ENCODE data around the gene BIRC5. TPM values are rescaled to one million over a fixed set of nuclear protein-coding genes. Genes with fewer than 3 reads are reported as not detected.
A peak's percentile ranks its signal among the peaks of the same experiment; 100 is the strongest.

The BIRC5 gene
- total RNA-seq, 4 donors from 2014 or later = under 0.01 to 2.0 (median 0.13) TPM; not detected in 1

DNA sequence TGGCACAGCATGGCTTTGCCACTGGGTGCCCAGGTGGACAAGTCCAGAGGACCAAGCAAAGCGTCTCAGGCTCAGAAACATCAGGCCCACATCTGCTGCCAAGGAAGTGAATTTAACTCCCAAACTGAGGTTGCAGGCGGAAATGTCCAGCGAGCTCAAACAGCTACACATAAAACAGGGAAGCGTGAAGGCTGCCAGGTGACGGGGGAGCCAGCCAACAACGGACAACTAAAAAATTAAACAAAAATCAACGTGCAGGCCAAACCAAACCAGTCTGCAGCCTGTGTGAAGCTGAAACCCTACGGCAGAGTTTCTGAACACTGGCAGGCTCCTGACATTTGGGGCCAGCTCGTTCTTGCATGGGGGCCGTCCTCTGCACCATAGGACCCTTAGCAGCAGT lies 29.7 kb upstream of the BIRC5 start:
- 39% methylated on average over 10 of the region's 10 CpGs for WGBS
- Histone ChIP-seq H3K36me3 (no peaks in the 10 kb centered on the region), H3K27me3 (no peaks in the 10 kb centered on the region), H3K9me3 (no peaks in the 10 kb centered on the region), H3K4me1 (peaks cover 35 to 94% (median 90%) of the 10 kb centered on the region in 4 donors), H3K4me3 (peak overlapping the region in 2 of 4 donors; percentile 25 to 61), H3K27ac (replicated peaks in 1 of 4) (peak overlapping the region; percentile 72 to 86 (median 83))
- intact Hi-C loops (cut with DNase I) = no loop called here
- TF ChIP-seq POLR2A (IDR thresholded peaks at IDR 0.05; ENCODE audit: low read depth) (no peak), POLR2AphosphoS5 (IDR thresholded peaks at IDR 0.05) (peak in 1 of 2 donors; percentile 28)
- DNase-seq (ENCODE audit: extremely low spot score) = no peak

DNA sequence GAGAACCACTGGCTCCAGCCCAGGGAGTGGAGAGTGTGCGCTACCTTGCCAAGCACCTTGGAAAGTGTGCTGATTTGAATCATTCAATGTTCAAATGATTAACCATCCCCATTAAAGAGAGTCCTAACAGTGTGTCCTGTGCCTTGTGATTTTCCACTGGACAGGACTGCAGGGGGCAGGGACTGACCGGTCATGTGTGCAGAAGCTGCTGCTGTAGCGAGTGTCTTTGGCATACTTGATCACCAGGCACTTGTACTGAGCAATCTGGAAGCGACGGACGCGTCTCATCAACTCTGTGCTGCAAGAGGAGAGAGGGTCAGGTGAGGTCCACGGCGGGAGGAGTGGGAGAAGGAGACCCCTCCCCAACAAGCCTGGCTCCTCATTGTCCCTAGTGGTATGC lies 29.2 kb upstream of the BIRC5 start:
- TF ChIP-seq POLR2AphosphoS5 (IDR thresholded peaks at IDR 0.05) (peak; percentile 65 to 83), POLR2A (IDR thresholded peaks at IDR 0.05; ENCODE audit: low read depth) (no peak)
- no peaks in the 10 kb centered on the region for H3K36me3 ChIP-seq
- peak overlapping the region; percentile 24 to 61 (median 36) for H3K4me3 ChIP-seq
- 33% methylated on average over 3 of the region's 9 CpGs for WGBS
- H3K9me3 ChIP-seq = no peaks in the 10 kb centered on the region
- DNase-seq (ENCODE audit: extremely low spot score) = no peak
- intact Hi-C loops (cut with DNase I) = no loop called here
- no peaks in the 10 kb centered on the region for H3K27me3 ChIP-seq
- peak overlapping the region; percentile 72 to 86 (median 83) for H3K27ac ChIP-seq (replicated peaks in 1 of 4)
- H3K4me1 ChIP-seq = peaks cover 33 to 89% (median 85%) of the 10 kb centered on the region in 4 donors

DNA sequence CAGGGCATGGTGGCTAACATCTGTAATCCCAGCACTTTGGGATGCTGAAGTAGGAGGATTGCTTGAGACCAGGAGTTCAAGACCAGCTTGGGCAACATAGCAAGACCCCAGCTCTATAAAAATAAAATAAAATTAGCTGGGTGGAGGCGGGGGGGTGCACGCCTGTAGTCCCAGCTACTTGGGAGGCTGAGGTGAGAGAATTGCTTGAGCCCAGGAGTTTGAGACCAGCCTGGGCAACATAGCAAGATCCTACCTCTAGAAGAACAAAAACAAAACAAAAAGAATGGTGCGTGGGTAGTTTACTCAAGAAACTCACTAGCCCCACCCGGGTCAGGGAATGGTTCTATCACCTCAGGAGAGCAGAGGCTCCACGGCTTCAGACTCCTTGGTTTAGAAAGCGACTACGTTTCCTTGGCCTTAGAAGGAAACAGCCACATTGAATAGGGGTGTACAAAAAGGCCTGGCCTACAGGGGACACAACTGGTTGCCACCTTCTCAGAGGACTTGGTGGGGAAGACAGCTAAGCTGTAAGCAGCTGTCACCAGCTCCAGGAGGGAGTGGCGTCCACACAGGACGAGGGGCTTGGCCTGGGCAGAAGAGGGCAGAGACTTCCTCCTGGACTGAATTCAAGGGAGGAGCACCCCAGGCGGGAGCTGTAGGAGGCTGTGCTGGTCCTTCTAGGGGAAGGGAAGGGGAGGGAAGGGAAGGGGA lies 27.9 kb upstream of the BIRC5 start:
- H3K4me1 ChIP-seq = peaks cover 28 to 76% (median 73%) of the 10 kb centered on the region in 4 donors
- H3K27ac ChIP-seq (replicated peaks in 1 of 4) = peak overlapping the region; percentile 72 to 86 (median 83)
- no peak for DNase-seq (ENCODE audit: extremely low spot score)
- no peaks in the 10 kb centered on the region for H3K9me3 ChIP-seq
- peaks cover 0 to 9% (median 8%) of the 10 kb centered on the region in 4 donors for H3K36me3 ChIP-seq
- no peak for TF ChIP-seq POLR2A (IDR thresholded peaks at IDR 0.05; ENCODE audit: low read depth)
- no peak for TF ChIP-seq POLR2AphosphoS5 (IDR thresholded peaks at IDR 0.05)
- TF ChIP-seq EP300 (IDR thresholded peaks at IDR 0.05) = no peak
- TF ChIP-seq, protein P1, sequence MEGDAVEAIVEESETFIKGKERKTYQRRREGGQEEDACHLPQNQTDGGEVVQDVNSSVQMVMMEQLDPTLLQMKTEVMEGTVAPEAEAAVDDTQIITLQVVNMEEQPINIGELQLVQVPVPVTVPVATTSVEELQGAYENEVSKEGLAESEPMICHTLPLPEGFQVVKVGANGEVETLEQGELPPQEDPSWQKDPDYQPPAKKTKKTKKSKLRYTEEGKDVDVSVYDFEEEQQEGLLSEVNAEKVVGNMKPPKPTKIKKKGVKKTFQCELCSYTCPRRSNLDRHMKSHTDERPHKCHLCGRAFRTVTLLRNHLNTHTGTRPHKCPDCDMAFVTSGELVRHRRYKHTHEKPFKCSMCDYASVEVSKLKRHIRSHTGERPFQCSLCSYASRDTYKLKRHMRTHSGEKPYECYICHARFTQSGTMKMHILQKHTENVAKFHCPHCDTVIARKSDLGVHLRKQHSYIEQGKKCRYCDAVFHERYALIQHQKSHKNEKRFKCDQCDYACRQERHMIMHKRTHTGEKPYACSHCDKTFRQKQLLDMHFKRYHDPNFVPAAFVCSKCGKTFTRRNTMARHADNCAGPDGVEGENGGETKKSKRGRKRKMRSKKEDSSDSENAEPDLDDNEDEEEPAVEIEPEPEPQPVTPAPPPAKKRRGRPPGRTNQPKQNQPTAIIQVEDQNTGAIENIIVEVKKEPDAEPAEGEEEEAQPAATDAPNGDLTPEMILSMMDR (IDR thresholded peaks at IDR 0.05) = no peak
- 44% methylated on average over 10 of the region's 10 CpGs for WGBS
- no peaks in the 10 kb centered on the region for H3K27me3 ChIP-seq
- peak overlapping the region; percentile 46 to 67 (median 58) for H3K4me3 ChIP-seq
- intact Hi-C loops (cut with DNase I) = no loop called here

DNA sequence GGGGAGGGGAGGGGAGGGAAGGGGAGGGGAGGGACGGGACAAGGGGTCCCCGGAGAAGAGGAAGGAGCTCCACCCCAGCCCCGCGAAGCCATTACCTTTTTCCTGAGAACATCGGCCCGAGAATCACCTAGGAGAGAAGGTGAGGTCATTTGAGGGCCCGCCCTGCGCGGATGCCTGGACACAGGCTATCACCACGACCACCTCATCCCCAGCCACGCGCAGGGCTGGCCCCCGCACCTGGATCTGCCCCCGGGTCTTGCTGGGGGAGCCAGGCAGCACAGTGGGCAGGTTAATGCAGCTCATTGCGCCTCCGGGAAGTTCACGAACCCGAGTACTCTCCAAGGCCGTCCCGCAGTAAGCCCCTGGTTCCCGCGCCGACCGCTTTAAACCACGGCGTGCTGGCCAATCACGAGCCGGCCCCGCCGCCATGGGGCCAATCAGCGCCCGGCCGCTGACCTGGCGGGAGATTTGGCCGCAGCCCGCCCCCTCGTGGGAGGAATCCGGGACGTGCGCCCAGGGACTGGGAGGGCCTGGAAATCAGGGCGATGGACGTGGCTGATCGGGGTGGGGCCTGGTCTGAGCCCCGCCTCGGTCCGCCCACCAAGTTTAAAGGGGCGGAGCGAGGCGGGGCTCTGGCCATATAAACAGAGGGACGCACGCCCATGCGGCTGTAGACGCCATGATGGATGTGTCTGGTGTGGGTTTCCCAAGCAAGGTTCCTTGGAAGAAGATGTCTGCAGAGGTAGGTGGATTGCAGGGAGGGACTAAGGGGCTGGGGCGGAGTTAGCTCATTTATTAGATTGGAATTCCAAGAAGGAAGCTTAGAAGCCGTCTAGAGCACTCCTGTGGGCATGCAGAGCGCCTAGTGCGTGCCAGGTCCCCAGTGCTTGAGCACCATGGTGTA lies 27.1 kb upstream of the BIRC5 start, which contains the start of the genes AFMID and TK1:
TSS of gene AFMID (plus strand) at position 671 of the 904 bp plus-strand sequence. CDS start at position 680, 9 bp downstream.
TSS of gene TK1 (minus strand) at position 361 of the 904 bp plus-strand sequence. CDS start at position 303, 58 bp downstream.
- Histone ChIP-seq H3K27ac (replicated peaks in 1 of 4) (peak within 1 kb of the TSS; percentile 72 to 86 (median 83)), H3K27me3 (no peaks in the 10 kb centered on the region), H3K4me3 (peak within 1 kb of the TSS; percentile 46 to 67 (median 58)), H3K4me1 (peaks cover 28 to 68% (median 66%) of the 10 kb centered on the region in 4 donors), H3K9me3 (no peaks in the 10 kb centered on the region), H3K36me3 (peaks cover 6 to 17% (median 16%) of the 10 kb centered on the region in 4 donors)
- WGBS = 6% methylated on average over 55 of the region's 57 CpGs
- DNase-seq (ENCODE audit: extremely low spot score) = peak; percentile 99
- intact Hi-C loops (cut with DNase I) = no loop called here
- no peak for TF ChIP-seq POLR2A (IDR thresholded peaks at IDR 0.05; ENCODE audit: low read depth)
- TF ChIP-seq, protein P1 (IDR thresholded peaks at IDR 0.05) = peak; percentile 79 to 99 (median 93)
- TF ChIP-seq POLR2AphosphoS5 (IDR thresholded peaks at IDR 0.05) = peak; percentile 63 to 86
- no peak for TF ChIP-seq EP300 (IDR thresholded peaks at IDR 0.05)

DNA sequence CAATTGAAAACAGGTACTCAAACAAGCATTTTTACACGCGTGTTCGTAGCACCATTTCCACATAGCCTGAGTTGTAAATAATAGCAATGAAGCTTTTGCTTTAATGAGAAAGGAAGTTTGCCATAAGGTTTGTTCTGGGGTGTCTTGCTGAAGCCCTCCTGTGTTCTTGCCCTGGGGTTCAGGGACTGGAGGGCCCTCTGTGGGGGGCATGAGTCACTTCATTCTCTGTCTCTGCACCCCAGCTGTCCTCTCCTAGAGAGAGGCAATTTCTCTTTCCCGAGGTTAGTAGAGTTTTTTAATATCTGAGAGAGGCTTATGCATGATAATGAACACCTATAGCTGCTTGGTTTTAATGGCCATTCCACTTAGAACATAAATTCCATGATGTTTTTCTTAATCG lies 17.3 kb upstream of the BIRC5 start:
- WGBS = 98% methylated on average over 5 of the region's 5 CpGs
- DNase-seq (ENCODE audit: extremely low spot score) = no peak
- no peak overlapping the region for H3K4me3 ChIP-seq
- TF ChIP-seq POLR2A (IDR thresholded peaks at IDR 0.05; ENCODE audit: low read depth) (no peak), POLR2AphosphoS5 (IDR thresholded peaks at IDR 0.05) (no peak), EP300 (IDR thresholded peaks at IDR 0.05) (no peak)
- TF ChIP-seq, protein P1 (IDR thresholded peaks at IDR 0.05) = no peak
- H3K4me1 ChIP-seq = no peaks in the 10 kb centered on the region
- intact Hi-C loops (cut with DNase I) = no loop called here
- H3K9me3 ChIP-seq = no peaks in the 10 kb centered on the region
- H3K27me3 ChIP-seq = no peaks in the 10 kb centered on the region
- H3K36me3 ChIP-seq = peaks cover 12 to 75% (median 55%) of the 10 kb centered on the region in 4 donors
- H3K27ac ChIP-seq (replicated peaks in 1 of 4) = no peak overlapping the region
